HCT116 (cell line): ENCODE results near the gene MYO1F. TPM values are rescaled to one million over a fixed set of nuclear protein-coding genes. Genes with fewer than 3 reads are reported as not detected.

Source experiments
- ATAC-seq: fragments of 200-7000 bp; cut with Tn5 transposase; 2 replicates; pipeline ENCODE4 v1.9.1; 2020; ENCODE audit warnings: mild to moderate bottlenecking, moderate library complexity
- BruUV-seq: library from RNA; stranded (reverse); fragments of 400-500 nt; replicated peaks from 2 replicates; lab custom pipeline; 2021; lab: Mats Ljungman, UMichigan
- CTCF ChIA-PET: fragments of 300-600 bp; sonication (Branson Sonifier 250); formaldehyde crosslinking; loops from one replicate; lab custom pipeline; 2021; ENCODE audit warnings: antibody characterized with exemption; lab: Charles Lee
- POLR2A ChIA-PET: fragments of 300-600, 350-600 bp; sonication (Branson Sonifier 250); formaldehyde crosslinking; loops from one replicate; lab custom pipeline; 2021; ENCODE audit warnings: antibody characterized with exemption; lab: Charles Lee
- RAD21 ChIA-PET, 2 experiments: fragments of 300-600 bp; sonication (Branson Sonifier 250); formaldehyde crosslinking; loops; one replicate each; lab custom pipeline; 2023; ENCODE audit warnings: low total read pairs in 2 of 2; ENCODE audit not compliant: uncharacterized antibody in 2 of 2, unreplicated experiment in 2 of 2, low non-redundant PET in 1 of 2; lab: Charles Lee
- DNase-seq: peaks from one replicate; pipeline ENCODE4 v3.0.0-alpha.2; 2010; ENCODE audit warnings: low read depth, low spot score
- H2AFZ ChIP-seq: fragments of 200-600 bp; shearing (Covaris generic), sonication (generic); 2 replicates; pipeline ENCODE4 v1.6.1; 2017; ENCODE audit warnings: low read depth, mixed run types, mixed read lengths, antibody characterized with exemption, low read length; ENCODE audit not compliant: poor library complexity, severe bottlenecking
- H3K27ac ChIP-seq: 2 replicates; pipeline ENCODE4 v1.5.1; 2012; ENCODE audit warnings: low read depth, low read length
- H3K27me3 ChIP-seq: fragments of 200-600 bp; sonication (generic); 2 replicates; pipeline ENCODE4 v1.6.1; 2016; ENCODE audit warnings: mixed run types, low read length, mixed read lengths; ENCODE audit not compliant: insufficient read depth
- H3K36me3 ChIP-seq, 2 experiments: fragments of 200-500 bp in 1 of 2; fragments of 200-600 bp in 1 of 2; sonication (Bioruptor generic) in 1 of 2; sonication (generic) in 1 of 2; 2 replicates each; pipeline versions ENCODE4 v1.5.1 to v1.6.1; 2014 to 2016; ENCODE audit warnings: low read length in 2 of 2, inconsistent platforms in 1 of 2, mixed read lengths in 1 of 2, mixed run types in 1 of 2; ENCODE audit not compliant: insufficient read depth in 2 of 2, control insufficient read depth in 1 of 2
- H3K4me1 ChIP-seq, 2 experiments: fragments of 200-600 bp in 1 of 2; sonication (generic) in 1 of 2; 2 replicates each; pipeline versions ENCODE4 v1.5.1 to v1.6.1; 2012 to 2017; ENCODE audit warnings: low read length in 2 of 2, inconsistent platforms in 1 of 2, mild to moderate bottlenecking in 1 of 2, mixed read lengths in 1 of 2, mixed run types in 1 of 2, moderate library complexity in 1 of 2; ENCODE audit not compliant: insufficient read depth in 2 of 2, control insufficient read depth in 1 of 2
- H3K4me2 ChIP-seq: fragments of 200-600 bp; sonication (generic); 2 replicates; pipeline ENCODE4 v1.6.1; 2017; ENCODE audit warnings: mixed run types, low read length, mixed read lengths
- H3K4me3 ChIP-seq, 2 experiments: fragments of 200-600 bp in 1 of 2; sonication (generic) in 1 of 2; replicated peaks in 1 of 2; 2 replicates each; pipeline ENCODE4 v1.5.1; 2011 to 2016; ENCODE audit warnings: low read length in 2 of 2, control low read depth in 1 of 2, low read depth in 1 of 2, mild to moderate bottlenecking in 1 of 2, mixed read lengths in 1 of 2, mixed run types in 1 of 2
- H3K79me2 ChIP-seq: fragments of 200-600 bp; sonication (generic); 2 replicates; pipeline ENCODE4 v1.6.1; 2017; ENCODE audit warnings: mild to moderate bottlenecking, mixed run types, low read length, moderate library complexity, mixed read lengths; ENCODE audit not compliant: insufficient read depth
- H3K9ac ChIP-seq: fragments of 200-600 bp; sonication (generic); 2 replicates; pipeline ENCODE4 v1.6.1; 2016; ENCODE audit warnings: low read length, mixed read lengths
- H3K9me2 ChIP-seq: fragments of 200-600 bp; sonication (generic), shearing (Covaris generic); 2 replicates; pipeline ENCODE4 v1.6.1; 2017; ENCODE audit warnings: mixed run types, mild to moderate bottlenecking, moderate library complexity; ENCODE audit not compliant: insufficient read depth
- H3K9me3 ChIP-seq, 2 experiments: fragments of 200-500 bp in 1 of 2; fragments of 200-600 bp in 1 of 2; sonication (Bioruptor generic) in 1 of 2; sonication (generic) in 1 of 2; 2 replicates each; pipeline ENCODE4 v1.6.1; 2014 to 2017; ENCODE audit warnings: low read length in 2 of 2, mixed read lengths in 2 of 2, inconsistent platforms in 1 of 2, low read depth in 1 of 2, mild to moderate bottlenecking in 1 of 2, mixed run types in 1 of 2, moderate library complexity in 1 of 2; ENCODE audit not compliant: control insufficient read depth in 1 of 2, insufficient read depth in 1 of 2
- H4K20me1 ChIP-seq: fragments of 200-600 bp; sonication (generic), shearing (Covaris generic); 2 replicates; pipeline ENCODE4 v1.6.1; 2017; ENCODE audit warnings: mixed run types, mild to moderate bottlenecking, moderate library complexity; ENCODE audit not compliant: insufficient read depth
- EGR1 ChIP-seq: IDR thresholded peaks from 2 replicates; pipeline ENCODE4 v1.6.1; 2012; ENCODE audit warnings: low read depth
- FOSL1 ChIP-seq: IDR thresholded peaks from 2 replicates; pipeline ENCODE4 v1.6.1; 2012; ENCODE audit warnings: low read depth
- JUND ChIP-seq: IDR thresholded peaks from 2 replicates; pipeline ENCODE4 v1.6.1; 2012
- ZNF274 ChIP-seq: fragments of 200-500 bp; sonication (Bioruptor generic); IDR thresholded peaks from 2 replicates; pipeline ENCODE4 v1.6.1; 2014; ENCODE audit warnings: mild to moderate bottlenecking, low read depth, low read length, inconsistent platforms
- intact Hi-C: fragments of 100-400 bp; cut with micrococcal nuclease; formaldehyde crosslinking; loops from 2 replicates; pipeline ENCODE4 v1.10.0; 2022
- total RNA-seq: library from RNA; stranded (reverse); gene quantifications from one replicate; pipeline ENCODE4 v1.2.1, GENCODE V29; 2021; ENCODE audit not compliant: unreplicated experiment
- TF ChIP-seq, protein P1 (sequence below), 3 experiments: fragments of 200-600 bp in 1 of 3; sonication (generic) in 1 of 3; IDR thresholded peaks in 2 of 3; conservative IDR thresholded peaks in 1 of 3; 2 replicates each; pipeline ENCODE4 v1.5.1; 2012 to 2017; ENCODE audit warnings: low read depth in 2 of 3, low read length in 2 of 3, antibody characterized with exemption in 1 of 3, borderline replicate concordance in 1 of 3, control low read depth in 1 of 3, mild to moderate bottlenecking in 1 of 3, mixed read lengths in 1 of 3, mixed run types in 1 of 3, moderate library complexity in 1 of 3; ENCODE audit not compliant: insufficient read depth in 1 of 3
- TF ChIP-seq, protein P2 (sequence below): IDR thresholded peaks from 2 replicates; pipeline ENCODE4 v1.6.1; 2012; ENCODE audit warnings: low read depth

The MYO1F gene
- total RNA-seq, 1 experiment from 2014 or later = 0.39 TPM

DNA sequence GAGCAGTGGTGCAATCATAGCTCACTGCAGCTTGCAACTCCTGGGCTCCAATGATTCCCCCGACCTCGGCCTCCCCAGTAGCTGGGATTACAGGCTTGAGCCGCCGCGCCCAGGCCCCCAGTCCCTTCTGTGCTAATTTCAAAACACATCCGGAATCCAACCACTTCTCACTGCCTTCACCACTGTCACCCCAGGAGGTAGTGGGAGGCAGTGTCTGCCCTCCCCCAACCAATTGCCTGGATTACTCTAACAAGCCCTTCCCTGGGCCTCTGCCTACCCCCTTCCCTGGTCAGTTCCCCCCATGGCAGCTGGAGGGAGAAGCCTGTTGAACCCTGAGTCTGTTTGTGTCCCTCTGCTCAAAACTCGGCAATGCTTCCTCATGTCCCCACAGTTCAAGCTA lies 77.1 kb downstream of the MYO1F start:
- Histone ChIP-seq H2AFZ (no peak overlapping the region), H3K27ac (no peak overlapping the region), H3K79me2 (no peaks in the 10 kb centered on the region), H3K4me1 (peaks cover 4 to 7% of the 10 kb centered on the region in 2 experiments; a peak in 3 of 4 replicates), H3K9me3 (no peaks in the 10 kb centered on the region), H3K27me3 (no peaks in the 10 kb centered on the region), H3K9ac (no peak overlapping the region), H4K20me1 (no peaks in the 10 kb centered on the region), H3K9me2 (no peaks in the 10 kb centered on the region), H3K4me3 (no peak overlapping the region), H3K36me3 (no peaks in the 10 kb centered on the region), H3K4me2 (no peak overlapping the region)
- ChIA-PET CTCF (no interaction called here), POLR2A (no interaction called here), RAD21 (no interaction called here)
- intact Hi-C loops = no loop called here
- BruUV-seq = no TSS peak
- DNase-seq = no peak
- TF ChIP-seq FOSL1 = no peak
- TF ChIP-seq, protein P1, sequence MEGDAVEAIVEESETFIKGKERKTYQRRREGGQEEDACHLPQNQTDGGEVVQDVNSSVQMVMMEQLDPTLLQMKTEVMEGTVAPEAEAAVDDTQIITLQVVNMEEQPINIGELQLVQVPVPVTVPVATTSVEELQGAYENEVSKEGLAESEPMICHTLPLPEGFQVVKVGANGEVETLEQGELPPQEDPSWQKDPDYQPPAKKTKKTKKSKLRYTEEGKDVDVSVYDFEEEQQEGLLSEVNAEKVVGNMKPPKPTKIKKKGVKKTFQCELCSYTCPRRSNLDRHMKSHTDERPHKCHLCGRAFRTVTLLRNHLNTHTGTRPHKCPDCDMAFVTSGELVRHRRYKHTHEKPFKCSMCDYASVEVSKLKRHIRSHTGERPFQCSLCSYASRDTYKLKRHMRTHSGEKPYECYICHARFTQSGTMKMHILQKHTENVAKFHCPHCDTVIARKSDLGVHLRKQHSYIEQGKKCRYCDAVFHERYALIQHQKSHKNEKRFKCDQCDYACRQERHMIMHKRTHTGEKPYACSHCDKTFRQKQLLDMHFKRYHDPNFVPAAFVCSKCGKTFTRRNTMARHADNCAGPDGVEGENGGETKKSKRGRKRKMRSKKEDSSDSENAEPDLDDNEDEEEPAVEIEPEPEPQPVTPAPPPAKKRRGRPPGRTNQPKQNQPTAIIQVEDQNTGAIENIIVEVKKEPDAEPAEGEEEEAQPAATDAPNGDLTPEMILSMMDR (IDR thresholded peaks at IDR 0.05 in 2 of 3, conservative IDR thresholded peaks at IDR 0.05 in 1 of 3; ENCODE audit: borderline replicate concordance in 1 of 3, insufficient read depth in 1 of 3, low read depth in 2 of 3, low read length in 2 of 3) = no peak
- TF ChIP-seq, protein P2, sequence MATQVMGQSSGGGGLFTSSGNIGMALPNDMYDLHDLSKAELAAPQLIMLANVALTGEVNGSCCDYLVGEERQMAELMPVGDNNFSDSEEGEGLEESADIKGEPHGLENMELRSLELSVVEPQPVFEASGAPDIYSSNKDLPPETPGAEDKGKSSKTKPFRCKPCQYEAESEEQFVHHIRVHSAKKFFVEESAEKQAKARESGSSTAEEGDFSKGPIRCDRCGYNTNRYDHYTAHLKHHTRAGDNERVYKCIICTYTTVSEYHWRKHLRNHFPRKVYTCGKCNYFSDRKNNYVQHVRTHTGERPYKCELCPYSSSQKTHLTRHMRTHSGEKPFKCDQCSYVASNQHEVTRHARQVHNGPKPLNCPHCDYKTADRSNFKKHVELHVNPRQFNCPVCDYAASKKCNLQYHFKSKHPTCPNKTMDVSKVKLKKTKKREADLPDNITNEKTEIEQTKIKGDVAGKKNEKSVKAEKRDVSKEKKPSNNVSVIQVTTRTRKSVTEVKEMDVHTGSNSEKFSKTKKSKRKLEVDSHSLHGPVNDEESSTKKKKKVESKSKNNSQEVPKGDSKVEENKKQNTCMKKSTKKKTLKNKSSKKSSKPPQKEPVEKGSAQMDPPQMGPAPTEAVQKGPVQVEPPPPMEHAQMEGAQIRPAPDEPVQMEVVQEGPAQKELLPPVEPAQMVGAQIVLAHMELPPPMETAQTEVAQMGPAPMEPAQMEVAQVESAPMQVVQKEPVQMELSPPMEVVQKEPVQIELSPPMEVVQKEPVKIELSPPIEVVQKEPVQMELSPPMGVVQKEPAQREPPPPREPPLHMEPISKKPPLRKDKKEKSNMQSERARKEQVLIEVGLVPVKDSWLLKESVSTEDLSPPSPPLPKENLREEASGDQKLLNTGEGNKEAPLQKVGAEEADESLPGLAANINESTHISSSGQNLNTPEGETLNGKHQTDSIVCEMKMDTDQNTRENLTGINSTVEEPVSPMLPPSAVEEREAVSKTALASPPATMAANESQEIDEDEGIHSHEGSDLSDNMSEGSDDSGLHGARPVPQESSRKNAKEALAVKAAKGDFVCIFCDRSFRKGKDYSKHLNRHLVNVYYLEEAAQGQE = no peak
- no peak for TF ChIP-seq ZNF274
- TF ChIP-seq EGR1 = no peak
- TF ChIP-seq JUND = no peak
- no peak for ATAC-seq
